Transverse colon (tissue), 3 donors: Measurements from ENCODE around the gene MINDY2.
"Not testable (repeated sequence)": the region's sequence is repeated elsewhere in the genome, so short reads cannot be mapped to it uniquely, and the experiment has no call there.

ENCODE experiments used
- CTCF ChIP-seq, 5 experiments: fragments of 200-600 bp in 3 of 5; fragments of 450-650 bp in 2 of 5; sonication (generic) in 3 of 5; IDR thresholded peaks; 1 replicate in 2 of 5; 2 replicates in 3 of 5; pipeline ENCODE4 v1.5.1; 2016 to 2017; ENCODE audit warnings: antibody characterized with exemption in 5 of 5, inconsistent platforms in 3 of 5, mild to moderate bottlenecking in 2 of 5, moderate library complexity in 1 of 5
- POLR2A ChIP-seq: fragments of 450-650 bp; IDR thresholded peaks from one replicate; pipeline ENCODE4 v1.6.1; 2016; ENCODE audit warnings: antibody characterized with exemption, mild to moderate bottlenecking, moderate library complexity

GRCh38 chr15:58883926-58884325, 112.8 kb downstream of the MINDY2 start:
- TF ChIP-seq CTCF (IDR thresholded peaks at IDR 0.05); POLR2A: not testable (repeated sequence)
